Body of pancreas (tissue), 4 donors: ENCODE results near the gene ENTR1.

Experiments used
- CTCF ChIP-seq, 7 experiments: fragments of 450-650 bp in 4 of 7; fragments of 200-600 bp in 3 of 7; sonication (generic) in 3 of 7; IDR thresholded peaks; one replicate each; pipeline ENCODE4 v1.5.1; 2016 to 2019; ENCODE audit warnings: antibody characterized with exemption in 7 of 7
- POLR2A ChIP-seq, 3 donors: fragments of 450-650 bp; IDR thresholded peaks; one replicate each; pipeline ENCODE4 v1.6.1; 2016; ENCODE audit warnings: antibody characterized with exemption in 3 of 3, mild to moderate bottlenecking in 2 of 3

GRCh38 chr9:136400038-136400834 lies 10.2 kb downstream of the ENTR1 start, which contains the start of gene SNAPC4:
- peak; percentile 74 to 98 (median 97) for TF ChIP-seq CTCF (IDR thresholded peaks at IDR 0.05)
- TF ChIP-seq POLR2A (IDR thresholded peaks at IDR 0.05): peak; percentile 61 to 72 (median 68)
